Activated T-cell treated with anti-CD3 and anti-CD28 coated beads, Interleukin-2, amount 50 U/mL, for 24 hours (primary cell): ENCODE data around the gene MAPK1.
A peak's percentile ranks its signal among the peaks of the same experiment; 100 is the strongest.
"Not testable (repeated sequence)": the region's sequence is repeated elsewhere in the genome, so short reads cannot be mapped to it uniquely, and the experiment has no call there.

Source experiments
- DNase-seq: peaks from one replicate; pipeline ENCODE4 v3.0.0-alpha.2; 2020
- H3K27ac Mint-ChIP-seq: 2 replicates; pipeline ENCODE4 v1.8.0; 2020; ENCODE audit warnings: mild to moderate bottlenecking, mixed read lengths
- H3K27me3 Mint-ChIP-seq: 2 replicates; pipeline ENCODE4 v1.8.0; 2020; ENCODE audit warnings: mixed read lengths
- H3K36me3 Mint-ChIP-seq: 2 replicates; pipeline ENCODE4 v1.8.0; 2020; ENCODE audit warnings: low read depth, mixed read lengths
- H3K4me1 Mint-ChIP-seq: 2 replicates; pipeline ENCODE4 v1.8.0; 2020; ENCODE audit warnings: low read depth, mixed read lengths
- H3K4me3 Mint-ChIP-seq: 2 replicates; pipeline ENCODE4 v1.8.0; 2020; ENCODE audit warnings: mild to moderate bottlenecking, moderate library complexity, mixed read lengths
- H3K9me3 Mint-ChIP-seq: 2 replicates; pipeline ENCODE4 v1.8.0; 2020; ENCODE audit warnings: mixed read lengths

The MAPK1 gene

DNA sequence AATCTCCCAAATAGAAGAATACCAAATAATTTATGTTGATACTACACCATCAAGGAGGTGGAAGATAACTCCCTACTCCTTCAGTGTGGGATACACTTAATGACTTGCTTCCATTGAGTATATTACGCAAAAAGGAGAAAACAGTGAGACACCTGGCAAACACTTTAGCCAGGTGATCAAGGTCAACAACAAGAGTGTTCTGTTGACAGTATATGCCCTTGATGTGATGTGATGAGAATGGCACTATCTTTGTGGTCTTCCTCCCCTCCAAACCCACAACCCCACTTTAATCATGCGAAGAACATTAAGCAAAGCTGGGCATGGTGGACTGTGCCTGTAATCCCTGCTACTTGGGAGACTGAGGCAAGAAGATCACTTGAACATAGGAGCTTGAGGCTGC lies 26.0 kb downstream of the MAPK1 start:
- Mint-ChIP-seq H3K4me3 (no peak overlapping the region), H3K4me1 (peaks cover 66% of the 10 kb centered on the region), H3K27ac (no peak overlapping the region), H3K27me3 (no peaks in the 10 kb centered on the region), H3K36me3 (peaks cover 31% of the 10 kb centered on the region), H3K9me3 (no peaks in the 10 kb centered on the region)
- DNase-seq, result no peak

DNA sequence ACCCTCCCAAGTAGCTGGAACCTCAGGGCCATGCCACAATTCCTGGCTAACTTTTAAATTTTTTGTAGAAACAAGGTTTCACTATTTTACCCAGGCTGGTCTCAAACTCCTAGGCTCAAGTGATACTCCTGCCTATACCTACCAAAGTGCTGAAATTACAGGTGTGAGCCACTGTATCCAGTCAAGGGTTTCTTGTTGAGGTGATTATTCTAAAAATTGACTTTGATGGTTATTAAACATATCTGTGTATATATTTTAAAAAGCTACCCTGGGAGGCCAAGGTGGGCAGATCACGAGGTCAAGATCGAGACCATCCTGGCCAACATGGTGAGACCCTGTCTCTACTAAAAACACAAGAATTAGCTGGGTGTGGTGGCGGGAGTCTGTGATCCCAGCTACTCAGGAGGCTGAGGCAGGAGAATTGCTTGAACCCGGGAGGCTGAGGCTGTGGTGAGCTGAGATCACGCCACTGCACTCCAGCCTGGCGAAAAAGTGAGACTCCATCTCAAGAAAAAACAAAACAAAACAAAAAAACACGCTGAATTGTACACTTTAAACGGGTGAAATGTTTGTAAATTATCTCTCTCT lies 27.1 kb downstream of the MAPK1 start:
- H3K4me3 Mint-ChIP-seq, result no peak overlapping the region
- no peaks in the 10 kb centered on the region for H3K9me3 Mint-ChIP-seq
- no peaks in the 10 kb centered on the region for H3K27me3 Mint-ChIP-seq
- DNase-seq, result no peak
- peaks cover 64% of the 10 kb centered on the region for H3K4me1 Mint-ChIP-seq
- H3K36me3 Mint-ChIP-seq, result peaks cover 30% of the 10 kb centered on the region
- H3K27ac Mint-ChIP-seq, result no peak overlapping the region

DNA sequence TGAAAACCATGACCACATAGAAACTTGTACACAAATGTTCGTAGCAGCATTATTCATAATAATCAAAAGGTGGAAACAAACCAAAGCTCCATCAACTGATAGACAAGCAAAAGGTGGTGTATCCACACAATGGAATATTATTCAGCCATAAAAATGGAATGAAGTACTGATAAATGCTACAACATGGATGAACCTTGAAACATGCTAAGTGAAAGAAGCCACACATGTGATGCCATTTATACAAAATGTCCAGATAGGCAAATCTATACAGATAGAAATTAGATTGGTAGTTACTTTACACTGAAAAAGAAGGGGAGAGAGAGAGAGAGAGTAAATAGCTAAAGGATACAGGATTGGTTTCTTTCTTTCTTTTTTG lies 27.7 kb downstream of the MAPK1 start:
- no peak for DNase-seq
- Mint-ChIP-seq H3K36me3 (peaks cover 28% of the 10 kb centered on the region), H3K4me1 (peaks cover 70% of the 10 kb centered on the region), H3K27me3 (no peaks in the 10 kb centered on the region), H3K9me3 (no peaks in the 10 kb centered on the region), H3K4me3 (no peak overlapping the region), H3K27ac (peak overlapping the region; percentile 22)

DNA sequence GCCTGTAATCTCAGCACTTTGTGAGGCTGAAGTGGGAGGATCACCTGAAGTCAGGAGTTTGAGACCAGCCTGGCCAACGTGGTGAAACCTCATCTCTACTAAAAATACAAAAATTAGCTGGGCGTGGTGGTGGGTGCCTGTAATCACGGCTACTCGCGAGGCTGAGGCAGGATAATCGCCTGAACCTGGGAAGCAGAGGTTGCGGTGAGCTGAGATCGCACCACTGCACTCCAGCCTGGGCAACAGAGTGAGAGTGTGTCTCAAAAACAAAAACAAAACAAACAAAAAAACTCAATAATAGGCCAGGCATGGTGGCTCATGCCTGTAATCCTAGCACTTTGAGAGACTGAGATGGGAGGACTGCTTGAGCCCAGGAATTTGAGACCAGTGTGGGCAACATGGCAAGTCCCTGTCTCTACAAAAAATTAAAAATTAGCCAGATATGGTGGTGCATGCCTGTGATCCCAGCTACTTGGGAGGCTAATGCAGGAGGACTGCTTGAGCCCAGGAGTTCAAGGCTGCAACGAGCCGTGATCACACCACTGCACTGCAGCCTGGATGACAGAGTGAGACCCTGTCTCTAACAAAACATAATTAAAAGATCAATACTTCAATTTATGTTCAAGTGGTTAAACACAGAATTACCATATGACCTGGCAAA lies 28.2 kb downstream of the MAPK1 start:
- not testable (repeated sequence) for H3K27me3 Mint-ChIP-seq, DNase-seq, H3K9me3 Mint-ChIP-seq, H3K4me3 Mint-ChIP-seq
- H3K4me1 Mint-ChIP-seq, result peaks cover 68% of the 10 kb centered on the region
- peak overlapping the region; percentile 44 for H3K27ac Mint-ChIP-seq
- peaks cover 23% of the 10 kb centered on the region for H3K36me3 Mint-ChIP-seq

DNA sequence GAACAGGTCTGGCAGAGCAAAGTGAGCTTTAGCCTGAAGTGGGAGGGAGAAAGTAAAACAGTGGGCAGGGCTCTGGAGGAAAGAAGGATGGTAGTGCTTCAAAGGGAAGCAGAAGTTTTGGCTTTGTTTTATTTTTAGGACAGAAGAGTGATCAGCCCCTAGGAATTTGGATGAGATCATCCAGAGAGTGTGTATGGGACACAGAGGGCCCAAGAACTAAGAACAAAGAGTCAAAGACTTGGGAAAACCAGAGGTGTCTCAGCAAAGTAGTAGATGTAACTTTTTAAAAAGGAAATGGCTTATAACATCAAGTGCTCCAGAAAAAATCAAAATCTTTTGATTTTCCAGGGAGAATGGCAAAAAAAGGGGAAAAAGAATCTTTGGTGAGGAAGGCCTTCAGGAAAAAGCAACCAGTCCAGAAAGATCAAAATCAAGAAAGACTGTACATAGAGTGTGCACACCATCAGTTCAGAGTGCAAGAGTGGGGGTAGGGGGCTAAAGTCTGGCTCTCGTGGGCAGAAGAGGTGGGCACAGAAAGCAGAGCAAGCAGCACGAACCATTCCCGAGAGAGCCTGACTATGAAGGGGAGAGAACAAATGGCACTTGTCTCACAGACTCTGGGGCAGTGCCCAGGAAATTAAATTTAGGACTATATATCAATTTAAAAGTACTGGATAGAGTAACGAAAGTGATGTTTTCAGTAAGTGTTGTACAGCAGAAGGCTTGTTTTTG lies 30.0 kb downstream of the MAPK1 start:
- H3K9me3 Mint-ChIP-seq, result no peaks in the 10 kb centered on the region
- H3K4me3 Mint-ChIP-seq, result no peak overlapping the region
- no peaks in the 10 kb centered on the region for H3K27me3 Mint-ChIP-seq
- DNase-seq, result no peak
- peak overlapping the region; percentile 9 for H3K27ac Mint-ChIP-seq
- H3K4me1 Mint-ChIP-seq, result peaks cover 62% of the 10 kb centered on the region
- peaks cover 15% of the 10 kb centered on the region for H3K36me3 Mint-ChIP-seq

- H3K27ac Mint-ChIP-seq, H3K4me3 Mint-ChIP-seq, H3K9me3 Mint-ChIP-seq, DNase-seq, H3K27me3 Mint-ChIP-seq: not testable (repeated sequence)
- Mint-ChIP-seq H3K36me3 (peaks cover 16% of the 10 kb centered on the region), H3K4me1 (peaks cover 69% of the 10 kb centered on the region)
Observed at GRCh38 chr22:21836486-21836885, 31.0 kb downstream of the MAPK1 start.

GRCh38 chr22:21835378-21835777 lies 32.1 kb downstream of the MAPK1 start:
- DNase-seq, result no peak
- no peak overlapping the region for H3K4me3 Mint-ChIP-seq
- H3K27me3 Mint-ChIP-seq, result no peaks in the 10 kb centered on the region
- H3K27ac Mint-ChIP-seq, result peak overlapping the region; percentile 9
- peaks cover 72% of the 10 kb centered on the region for H3K4me1 Mint-ChIP-seq
- H3K9me3 Mint-ChIP-seq, result no peaks in the 10 kb centered on the region
- H3K36me3 Mint-ChIP-seq, result peaks cover 12% of the 10 kb centered on the region

DNA sequence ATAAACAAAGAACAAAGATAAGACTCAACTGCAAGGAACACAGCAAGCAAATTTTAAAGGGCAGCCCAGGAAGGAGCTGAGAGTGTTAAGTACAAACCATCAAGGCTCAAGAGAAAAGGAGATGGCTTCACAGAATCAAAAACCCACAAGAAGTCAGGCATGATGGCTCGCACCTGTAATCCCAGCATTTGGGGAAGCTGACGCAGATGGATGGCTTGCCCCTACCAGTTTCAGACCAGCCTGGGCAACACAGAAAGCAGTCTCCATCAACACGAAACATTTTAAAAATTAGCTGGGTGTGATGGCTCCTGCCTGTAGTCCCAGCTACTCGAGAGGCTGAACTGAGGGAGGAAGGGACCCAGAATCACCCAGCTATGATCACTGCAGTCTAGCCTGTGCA lies 32.6 kb downstream of the MAPK1 start:
- Mint-ChIP-seq H3K9me3 (no peaks in the 10 kb centered on the region), H3K4me1 (peaks cover 73% of the 10 kb centered on the region), H3K27ac (peak overlapping the region; percentile 17), H3K27me3 (no peaks in the 10 kb centered on the region), H3K36me3 (peaks cover 12% of the 10 kb centered on the region), H3K4me3 (no peak overlapping the region)
- DNase-seq, result no peak

GRCh38 chr22:21832291-21833290 lies 34.9 kb downstream of the MAPK1 start:
- no peak overlapping the region for H3K4me3 Mint-ChIP-seq
- H3K9me3 Mint-ChIP-seq, result no peaks in the 10 kb centered on the region
- peaks cover 10% of the 10 kb centered on the region for H3K36me3 Mint-ChIP-seq
- H3K27ac Mint-ChIP-seq, result peak overlapping the region; percentile 19
- H3K27me3 Mint-ChIP-seq, result no peaks in the 10 kb centered on the region
- H3K4me1 Mint-ChIP-seq, result peaks cover 77% of the 10 kb centered on the region
- no peak for DNase-seq

DNA sequence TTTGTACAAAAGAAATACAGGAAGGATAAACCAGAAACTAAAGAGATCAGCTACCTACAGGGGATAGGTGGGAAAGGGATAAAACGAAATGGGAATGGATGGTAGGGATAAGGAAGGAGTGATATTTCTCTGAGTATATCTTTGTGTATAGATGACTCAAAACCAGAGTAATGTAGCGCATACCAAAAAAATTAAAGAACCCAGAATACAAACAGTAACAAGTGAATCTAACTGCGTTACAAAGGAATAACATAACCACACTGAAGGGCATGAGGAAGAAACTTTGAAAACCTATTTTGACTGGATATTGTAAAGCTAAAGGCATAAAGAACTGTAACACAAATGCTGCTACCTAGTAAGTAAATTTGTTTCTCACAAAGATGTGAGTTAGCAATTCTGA lies 37.9 kb downstream of the MAPK1 start:
- Mint-ChIP-seq H3K4me3 (no peak overlapping the region), H3K27me3 (no peaks in the 10 kb centered on the region), H3K9me3 (no peaks in the 10 kb centered on the region), H3K36me3 (peaks cover 3% of the 10 kb centered on the region), H3K27ac (no peak overlapping the region), H3K4me1 (peaks cover 77% of the 10 kb centered on the region)
- DNase-seq, result no peak

- no peaks in the 10 kb centered on the region for H3K9me3 Mint-ChIP-seq
- DNase-seq, result no peak
- H3K4me3 Mint-ChIP-seq, result no peak overlapping the region
- peaks cover 86% of the 10 kb centered on the region for H3K4me1 Mint-ChIP-seq
- H3K27me3 Mint-ChIP-seq, result no peaks in the 10 kb centered on the region
- peaks cover 3% of the 10 kb centered on the region for H3K36me3 Mint-ChIP-seq
- peak overlapping the region; percentile 0 for H3K27ac Mint-ChIP-seq
Observed at GRCh38 chr22:21828268-21828638, 39.2 kb downstream of the MAPK1 start.

DNA sequence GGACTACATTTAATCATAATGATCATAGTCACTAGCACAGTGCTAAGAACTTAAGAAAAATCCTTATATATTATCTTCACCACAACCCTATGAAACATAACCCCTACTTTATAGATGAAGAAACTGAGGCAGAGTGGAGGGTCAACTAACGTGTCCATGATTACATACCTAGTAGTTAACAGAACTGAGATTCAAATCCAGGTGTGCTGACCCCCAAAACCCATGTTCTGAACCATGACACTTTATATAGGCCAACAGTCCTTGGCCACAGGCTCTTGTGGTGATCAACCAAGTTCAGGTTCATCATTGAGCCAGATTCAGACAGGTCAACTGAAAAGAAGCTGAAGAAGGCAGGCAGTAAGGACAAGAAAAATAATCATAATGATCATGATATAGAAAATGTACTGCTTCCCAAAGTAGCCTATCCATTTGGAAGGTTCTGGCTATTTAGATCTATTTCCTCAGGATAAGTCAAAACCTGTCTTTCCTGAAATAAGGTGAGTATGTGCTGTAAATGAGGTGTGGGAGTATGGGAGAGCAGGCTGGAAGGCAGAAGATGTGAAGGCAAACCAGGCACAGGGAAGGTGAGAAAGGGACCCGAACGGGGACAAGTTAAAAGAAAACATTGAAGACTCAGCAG lies 39.7 kb downstream of the MAPK1 start:
- Mint-ChIP-seq H3K27ac (peak overlapping the region; percentile 0), H3K9me3 (no peaks in the 10 kb centered on the region), H3K4me1 (peaks cover 84% of the 10 kb centered on the region), H3K27me3 (no peaks in the 10 kb centered on the region), H3K4me3 (no peak overlapping the region), H3K36me3 (peaks cover 1% of the 10 kb centered on the region)
- no peak for DNase-seq

GRCh38 chr22:21826204-21826603 lies 41.2 kb downstream of the MAPK1 start:
- Mint-ChIP-seq H3K4me1 (peaks cover 74% of the 10 kb centered on the region), H3K4me3 (no peak overlapping the region), H3K9me3 (no peaks in the 10 kb centered on the region), H3K36me3 (peaks cover 3% of the 10 kb centered on the region), H3K27ac (no peak overlapping the region), H3K27me3 (no peaks in the 10 kb centered on the region)
- no peak for DNase-seq

DNA sequence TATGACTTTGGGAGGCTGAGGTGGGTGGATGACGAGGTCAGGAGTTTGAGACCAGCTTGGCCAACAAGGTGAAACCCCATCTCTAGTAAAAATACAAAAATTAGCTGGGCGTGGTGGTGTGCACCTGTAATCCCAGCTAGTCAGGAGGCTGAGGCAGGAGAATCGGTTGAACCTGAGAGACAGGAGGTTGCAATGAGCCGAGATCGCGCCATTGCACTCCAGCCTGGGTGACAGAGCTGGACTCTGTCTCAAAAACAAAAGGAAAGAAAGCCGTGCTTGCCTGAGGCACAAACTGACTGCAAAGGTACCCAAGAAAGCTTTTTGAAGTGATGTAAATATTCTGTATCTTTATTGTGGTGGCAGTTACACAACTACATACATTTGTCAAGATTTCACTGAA lies 42.5 kb downstream of the MAPK1 start:
- H3K27me3 Mint-ChIP-seq, H3K9me3 Mint-ChIP-seq, DNase-seq, H3K4me3 Mint-ChIP-seq, H3K36me3 Mint-ChIP-seq, H3K27ac Mint-ChIP-seq: not testable (repeated sequence)
- H3K4me1 Mint-ChIP-seq, result peaks cover 76% of the 10 kb centered on the region
